ENCODE data around the gene USP32. TPM values are rescaled to one million over a fixed set of nuclear protein-coding genes. Genes with fewer than 3 reads are reported as not detected.

Gene USP32
- total RNA-seq, 4 donors from 2014 or later = 14.7 to 86.0 (median 54.8) TPM

DNA sequence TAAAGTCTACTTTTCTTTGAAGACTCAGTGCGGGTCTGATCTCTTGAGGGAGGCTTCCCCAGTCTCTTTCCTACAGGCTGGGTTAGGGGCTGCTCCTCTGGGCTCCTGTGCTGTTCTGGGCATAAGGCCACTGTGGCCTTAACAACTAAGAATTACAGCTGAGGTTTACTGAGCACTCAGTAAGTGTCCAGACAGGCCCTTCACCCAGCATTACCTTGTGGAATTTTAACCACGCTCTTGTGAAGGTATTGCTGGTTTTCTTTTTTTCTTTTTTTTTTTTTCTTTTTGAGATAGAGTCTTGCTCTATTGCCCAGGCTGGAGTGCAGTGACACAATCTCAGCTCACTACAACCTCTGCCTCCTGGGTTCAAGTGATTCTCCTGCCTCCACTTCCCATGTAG is 245.7 kb downstream of the USP32 start:
- no peak for DNase-seq
- Histone ChIP-seq H3K4me1 (peaks cover 2 to 44% (median 32%) of the 10 kb centered on the region in 4 donors), H3K27me3 (peaks cover 84% of the 10 kb centered on the region), H3K9me3 (no peaks in the 10 kb centered on the region), H3K27ac (no peak overlapping the region), H3K4me3 (no peak overlapping the region), H3K36me3 (no peaks in the 10 kb centered on the region)
- TF ChIP-seq POLR2AphosphoS5 (IDR thresholded peaks at IDR 0.05) = no peak
- TF ChIP-seq EP300 (IDR thresholded peaks at IDR 0.05; ENCODE audit: low read depth) = no peak
- no peak for TF ChIP-seq POLR2A (IDR thresholded peaks at IDR 0.05)
- TF ChIP-seq, protein P1, sequence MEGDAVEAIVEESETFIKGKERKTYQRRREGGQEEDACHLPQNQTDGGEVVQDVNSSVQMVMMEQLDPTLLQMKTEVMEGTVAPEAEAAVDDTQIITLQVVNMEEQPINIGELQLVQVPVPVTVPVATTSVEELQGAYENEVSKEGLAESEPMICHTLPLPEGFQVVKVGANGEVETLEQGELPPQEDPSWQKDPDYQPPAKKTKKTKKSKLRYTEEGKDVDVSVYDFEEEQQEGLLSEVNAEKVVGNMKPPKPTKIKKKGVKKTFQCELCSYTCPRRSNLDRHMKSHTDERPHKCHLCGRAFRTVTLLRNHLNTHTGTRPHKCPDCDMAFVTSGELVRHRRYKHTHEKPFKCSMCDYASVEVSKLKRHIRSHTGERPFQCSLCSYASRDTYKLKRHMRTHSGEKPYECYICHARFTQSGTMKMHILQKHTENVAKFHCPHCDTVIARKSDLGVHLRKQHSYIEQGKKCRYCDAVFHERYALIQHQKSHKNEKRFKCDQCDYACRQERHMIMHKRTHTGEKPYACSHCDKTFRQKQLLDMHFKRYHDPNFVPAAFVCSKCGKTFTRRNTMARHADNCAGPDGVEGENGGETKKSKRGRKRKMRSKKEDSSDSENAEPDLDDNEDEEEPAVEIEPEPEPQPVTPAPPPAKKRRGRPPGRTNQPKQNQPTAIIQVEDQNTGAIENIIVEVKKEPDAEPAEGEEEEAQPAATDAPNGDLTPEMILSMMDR (IDR thresholded peaks at IDR 0.05) = no peak
- intact Hi-C loops (cut with DNase I; ENCODE audit: low total_unique reads) = loop anchor here (10.0 kb wide), 1 partner anchor 289 kb away; no protein-coding TSS in a partner anchor
- in situ Hi-C loops (cut with MboI; ENCODE audit: low pct_ligation_motif_present in 1 of 4, low pct_unique_long_range_greater_than_20kb in 1 of 4, low sequenced_read_pairs in 3 of 4) = loop anchor here in 3 of 4 donors (25.0 kb wide), 2 partner anchors 266 to 291 kb away; partner anchors contain the start of gene CHCT1 (in 1 of the 3)
- 76 to 79% methylated on average over 2 of the region's 2 CpGs for WGBS, 2 donors (ENCODE audit: low coverage in 1 of 2)

DNA sequence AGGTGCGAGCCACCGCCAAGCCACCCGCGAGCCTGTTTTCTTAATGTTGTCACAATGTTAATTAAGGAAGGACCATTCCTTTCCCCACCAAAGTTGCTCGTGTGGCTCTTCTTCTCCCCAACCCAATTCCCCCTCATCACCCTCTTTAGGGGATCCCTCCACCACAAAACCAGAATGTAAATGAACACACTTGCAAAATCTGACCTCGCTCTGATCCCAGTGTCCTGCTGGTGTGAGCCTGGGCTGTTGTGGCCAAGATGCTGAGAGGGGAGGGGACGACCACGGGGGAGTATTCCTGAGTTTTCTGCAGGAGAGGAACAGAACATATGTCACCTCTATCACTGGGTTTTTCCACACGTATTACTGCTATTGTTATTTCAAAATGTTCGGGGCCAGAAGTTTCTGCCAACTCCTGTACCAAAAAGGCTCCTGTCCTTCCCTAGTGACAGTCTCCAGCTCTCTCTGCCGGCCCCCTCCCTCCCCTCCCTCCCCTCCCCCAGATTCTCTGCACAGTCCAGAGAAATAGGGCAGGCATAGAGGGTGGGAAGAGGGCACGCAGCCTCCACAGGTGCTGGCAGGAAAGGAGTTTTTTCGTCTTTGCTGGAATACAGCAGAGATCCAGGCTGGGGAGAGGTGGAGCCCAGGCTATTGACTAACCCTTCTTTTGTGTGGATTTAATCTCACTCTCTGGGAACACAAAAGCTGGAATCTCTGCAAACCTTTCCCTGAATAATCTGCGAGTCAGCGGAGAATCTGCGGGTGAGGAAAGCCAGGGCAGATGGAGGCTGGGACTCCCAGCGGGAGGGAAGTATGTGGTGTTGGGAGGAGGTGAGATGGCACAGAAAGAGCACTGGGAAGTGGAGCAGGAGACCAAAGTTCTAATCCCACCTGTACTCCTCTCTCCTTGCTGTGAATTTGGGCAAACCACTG is 246.7 kb downstream of the USP32 start:
- Histone ChIP-seq H3K9me3 (no peaks in the 10 kb centered on the region), H3K27me3 (peaks cover 84% of the 10 kb centered on the region), H3K4me1 (peaks cover 2 to 43% (median 26%) of the 10 kb centered on the region in 4 donors), H3K4me3 (no peak overlapping the region), H3K36me3 (no peaks in the 10 kb centered on the region), H3K27ac (no peak overlapping the region)
- TF ChIP-seq, protein P1 (IDR thresholded peaks at IDR 0.05) = no peak
- TF ChIP-seq POLR2A (IDR thresholded peaks at IDR 0.05) = no peak
- no peak for TF ChIP-seq EP300 (IDR thresholded peaks at IDR 0.05; ENCODE audit: low read depth)
- TF ChIP-seq POLR2AphosphoS5 (IDR thresholded peaks at IDR 0.05) = no peak
- in situ Hi-C loops (cut with MboI; ENCODE audit: low pct_ligation_motif_present in 1 of 4, low pct_unique_long_range_greater_than_20kb in 1 of 4, low sequenced_read_pairs in 3 of 4) = loop anchor here in 3 of 4 donors (25.0 kb wide), 2 partner anchors 267 to 292 kb away; partner anchors contain the start of gene CHCT1 (in 1 of the 3)
- DNase-seq = no peak
- WGBS, 2 donors (ENCODE audit: low coverage in 1 of 2) = 55 to 56% methylated on average over 11 to 17 of the region's 17 CpGs
- intact Hi-C loops (cut with DNase I; ENCODE audit: low total_unique reads) = loop anchor here (10.0 kb wide), 1 partner anchor 290 kb away; no protein-coding TSS in a partner anchor

DNA sequence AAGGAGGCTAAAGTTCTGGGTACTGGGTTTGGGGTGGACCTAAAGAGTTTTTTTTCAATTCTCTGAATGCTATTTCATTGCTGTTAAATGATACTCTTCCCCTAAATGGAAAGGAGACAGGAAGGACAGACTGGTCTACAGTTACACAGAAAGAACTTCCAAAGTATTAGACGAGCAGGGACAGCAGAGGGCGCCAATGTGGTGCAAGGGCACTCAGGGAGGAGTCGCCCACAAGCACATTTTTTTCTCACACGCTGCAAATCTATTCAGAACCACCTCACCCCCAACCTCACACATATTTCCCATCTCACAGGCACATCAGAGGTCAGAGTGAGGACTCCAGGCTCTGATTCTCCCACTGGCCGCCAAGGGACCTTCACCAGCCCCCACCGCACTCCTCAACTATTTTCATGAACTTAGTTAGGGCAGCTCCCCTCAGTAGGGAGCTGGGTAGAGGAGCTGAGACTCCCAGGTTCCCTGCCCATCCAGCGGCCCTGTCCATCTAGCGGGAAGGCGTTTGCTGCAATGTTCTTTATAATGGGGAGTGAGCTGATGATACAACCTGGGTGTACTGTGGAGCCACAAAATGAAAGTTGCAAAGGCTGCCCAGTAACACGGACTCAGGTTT is 248.9 kb downstream of the USP32 start:
- intact Hi-C loops (cut with DNase I; ENCODE audit: low total_unique reads) = loop anchor here (10.0 kb wide), 1 partner anchor 292 kb away; no protein-coding TSS in a partner anchor
- no peaks in the 10 kb centered on the region for H3K9me3 ChIP-seq
- in situ Hi-C loops (cut with MboI; ENCODE audit: low pct_ligation_motif_present in 1 of 4, low pct_unique_long_range_greater_than_20kb in 1 of 4, low sequenced_read_pairs in 3 of 4) = loop anchor here in 3 of 4 donors (25.0 kb wide), 2 partner anchors 269 to 294 kb away; partner anchors contain the start of gene CHCT1 (in 1 of the 3)
- H3K27me3 ChIP-seq = peaks cover 83% of the 10 kb centered on the region
- TF ChIP-seq, protein P1 (IDR thresholded peaks at IDR 0.05) = peak; percentile 59 to 71 (median 70)
- TF ChIP-seq POLR2AphosphoS5 (IDR thresholded peaks at IDR 0.05) = no peak
- peak; percentile 91 for DNase-seq
- H3K4me1 ChIP-seq = peaks cover 2 to 40% (median 21%) of the 10 kb centered on the region in 4 donors
- H3K27ac ChIP-seq = peak overlapping the region in 2 of 4 donors; percentile 45 to 59
- 0 to 9% methylated on average over 4 to 10 of the region's 10 CpGs for WGBS, 2 donors (ENCODE audit: low coverage in 1 of 2)
- peak overlapping the region in 1 of 4 donors; percentile 11 for H3K4me3 ChIP-seq
- H3K36me3 ChIP-seq = no peaks in the 10 kb centered on the region
